ENCODE measurements around the gene KCNK2. TPM values are rescaled to one million over a fixed set of nuclear protein-coding genes. Genes with fewer than 3 reads are reported as not detected.
A peak's percentile ranks its signal among the peaks of the same experiment; 100 is the strongest.

Gene KCNK2
- total RNA-seq (2022) (0.47 and 1.1 TPM in 2 replicates), Bru-seq, nascent RNA (percentile 17 among the genes with signal in this experiment), BruChase-seq, experiment 1, labeled RNA remaining after a 6-hour chase (percentile 14 among the genes with signal in this experiment), BruChase-seq, experiment 2, labeled RNA remaining after a 2-hour chase (percentile 11 among the genes with signal in this experiment)
- long read RNA-seq, result 0 reads

DNA sequence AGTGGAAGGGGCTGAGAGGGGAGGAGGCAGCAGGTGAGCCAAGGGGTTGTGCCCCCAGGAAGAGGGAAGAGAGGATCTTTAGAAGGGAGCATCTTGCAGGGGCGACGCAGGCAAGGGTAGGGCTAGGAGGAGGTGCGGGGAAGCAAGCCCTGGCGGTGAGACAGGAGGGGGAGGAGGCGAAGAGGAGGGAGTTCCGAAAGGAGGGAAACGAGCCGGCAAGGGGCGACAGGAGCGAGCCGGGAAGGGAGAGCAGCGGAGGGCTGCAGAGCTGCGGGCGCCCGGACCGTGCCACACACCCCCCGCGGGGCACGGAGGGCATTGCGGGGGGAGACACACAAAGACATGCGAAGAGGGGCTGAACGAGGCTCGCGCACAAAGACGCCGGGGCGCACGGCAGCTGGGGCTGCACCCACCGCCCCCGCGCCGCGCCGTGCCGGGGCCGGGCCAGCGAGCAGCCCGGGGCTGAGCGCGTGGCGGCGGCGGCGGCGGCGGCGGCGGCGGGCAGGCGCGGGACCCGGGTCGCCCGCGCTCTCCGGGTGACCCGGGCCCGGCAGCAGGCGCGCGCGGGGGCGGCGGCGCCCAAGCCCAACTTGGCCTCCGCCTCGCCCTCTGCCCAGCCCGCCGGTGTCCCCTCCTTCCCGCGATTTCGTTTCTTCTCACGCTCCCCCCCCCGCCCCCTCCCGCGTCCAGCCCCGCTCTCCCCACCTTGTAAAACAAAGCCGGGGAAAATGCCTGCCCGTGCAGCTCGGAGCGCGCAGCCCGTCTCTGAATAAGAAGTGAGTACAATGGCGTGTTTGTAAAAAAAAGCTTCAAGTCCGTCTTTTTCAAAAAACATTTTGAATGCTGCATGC is at the start of gene KCNK2:
TSS of gene KCNK2 (plus strand) at position 206 of the 851 bp plus-strand sequence. CDS start 649 bp downstream, outside the sequence.
- H3K9me3 Mint-ChIP-seq (ENCODE audit: low read depth, unreplicated experiment), result peaks cover 3% of the 10 kb centered on the region
- DNase-seq, result peak; percentile 42
- CTCF ChIA-PET, result interaction anchor here (0.6 kb wide), 2 partner anchors 12 to 21 kb away, joined by 4 read pairs; no protein-coding TSS in a partner anchor
- H3K27ac Mint-ChIP-seq (ENCODE audit: unreplicated experiment), result peak within 1 kb of the TSS; percentile 70
- H3K27me3 Mint-ChIP-seq (ENCODE audit: unreplicated experiment), result peaks cover 37% of the 10 kb centered on the region
- BruUV-seq (replicated peaks), result no TSS peak
- H3K36me3 Mint-ChIP-seq (ENCODE audit: insufficient read depth, unreplicated experiment), result peaks cover 18% of the 10 kb centered on the region
- intact Hi-C loops (cut with micrococcal nuclease; ENCODE audit: unreplicated experiment), result no loop called here
- TF ChIP-seq, protein P1, sequence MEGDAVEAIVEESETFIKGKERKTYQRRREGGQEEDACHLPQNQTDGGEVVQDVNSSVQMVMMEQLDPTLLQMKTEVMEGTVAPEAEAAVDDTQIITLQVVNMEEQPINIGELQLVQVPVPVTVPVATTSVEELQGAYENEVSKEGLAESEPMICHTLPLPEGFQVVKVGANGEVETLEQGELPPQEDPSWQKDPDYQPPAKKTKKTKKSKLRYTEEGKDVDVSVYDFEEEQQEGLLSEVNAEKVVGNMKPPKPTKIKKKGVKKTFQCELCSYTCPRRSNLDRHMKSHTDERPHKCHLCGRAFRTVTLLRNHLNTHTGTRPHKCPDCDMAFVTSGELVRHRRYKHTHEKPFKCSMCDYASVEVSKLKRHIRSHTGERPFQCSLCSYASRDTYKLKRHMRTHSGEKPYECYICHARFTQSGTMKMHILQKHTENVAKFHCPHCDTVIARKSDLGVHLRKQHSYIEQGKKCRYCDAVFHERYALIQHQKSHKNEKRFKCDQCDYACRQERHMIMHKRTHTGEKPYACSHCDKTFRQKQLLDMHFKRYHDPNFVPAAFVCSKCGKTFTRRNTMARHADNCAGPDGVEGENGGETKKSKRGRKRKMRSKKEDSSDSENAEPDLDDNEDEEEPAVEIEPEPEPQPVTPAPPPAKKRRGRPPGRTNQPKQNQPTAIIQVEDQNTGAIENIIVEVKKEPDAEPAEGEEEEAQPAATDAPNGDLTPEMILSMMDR (IDR thresholded peaks at IDR 0.05; ENCODE audit: unreplicated experiment), result no peak
- H3K4me1 Mint-ChIP-seq (ENCODE audit: low read depth, unreplicated experiment), result peaks cover 8% of the 10 kb centered on the region
- H3K4me3 Mint-ChIP-seq (ENCODE audit: low read depth, unreplicated experiment), result peak within 1 kb of the TSS; percentile 82

DNA sequence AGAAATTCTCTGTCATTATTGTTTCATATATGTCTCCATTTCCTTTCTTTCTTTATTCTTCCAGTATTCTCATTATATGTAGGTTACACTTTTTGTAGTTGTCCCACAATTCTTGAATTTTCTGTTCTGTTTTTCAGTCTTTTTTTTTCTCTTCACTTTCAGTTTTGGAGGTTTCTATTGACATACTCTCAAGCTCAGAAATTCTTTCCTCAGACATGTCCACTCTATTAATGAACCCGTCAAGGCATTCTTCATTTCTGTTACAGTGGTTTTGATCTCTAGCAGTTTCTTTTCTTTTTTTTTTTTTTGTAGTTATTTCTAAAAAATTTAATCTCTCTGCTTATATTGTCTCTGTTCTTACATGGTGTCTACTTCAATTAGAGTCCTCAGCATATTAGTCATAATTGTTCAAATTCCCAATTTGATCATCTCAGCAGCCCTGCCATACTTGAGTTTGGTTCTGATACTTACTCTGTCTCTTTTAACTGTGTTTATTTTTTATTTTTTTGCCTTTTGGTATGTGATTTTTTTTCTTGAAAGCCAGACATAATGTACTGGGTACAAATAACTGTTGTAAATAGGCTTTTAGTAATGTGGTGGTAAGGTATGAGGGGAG is 49.5 kb upstream of the KCNK2 start:
- Mint-ChIP-seq H3K27me3 (ENCODE audit: unreplicated experiment) (no peaks in the 10 kb centered on the region), H3K4me3 (ENCODE audit: low read depth, unreplicated experiment) (no peak overlapping the region), H3K9me3 (ENCODE audit: low read depth, unreplicated experiment) (no peaks in the 10 kb centered on the region), H3K4me1 (ENCODE audit: low read depth, unreplicated experiment) (no peaks in the 10 kb centered on the region), H3K36me3 (ENCODE audit: insufficient read depth, unreplicated experiment) (no peaks in the 10 kb centered on the region), H3K27ac (ENCODE audit: unreplicated experiment) (no peak overlapping the region)
- CTCF ChIA-PET, result no interaction called here
- TF ChIP-seq, protein P1 (IDR thresholded peaks at IDR 0.05; ENCODE audit: unreplicated experiment), result no peak
- BruUV-seq (replicated peaks), result no TSS peak
- intact Hi-C loops (cut with micrococcal nuclease; ENCODE audit: unreplicated experiment), result no loop called here
- DNase-seq, result no peak

- TF ChIP-seq, protein P1 (IDR thresholded peaks at IDR 0.05; ENCODE audit: unreplicated experiment), result no peak
Measured at GRCh38 chr1:215040190-215040589, 42.3 kb upstream of the KCNK2 start.

DNA sequence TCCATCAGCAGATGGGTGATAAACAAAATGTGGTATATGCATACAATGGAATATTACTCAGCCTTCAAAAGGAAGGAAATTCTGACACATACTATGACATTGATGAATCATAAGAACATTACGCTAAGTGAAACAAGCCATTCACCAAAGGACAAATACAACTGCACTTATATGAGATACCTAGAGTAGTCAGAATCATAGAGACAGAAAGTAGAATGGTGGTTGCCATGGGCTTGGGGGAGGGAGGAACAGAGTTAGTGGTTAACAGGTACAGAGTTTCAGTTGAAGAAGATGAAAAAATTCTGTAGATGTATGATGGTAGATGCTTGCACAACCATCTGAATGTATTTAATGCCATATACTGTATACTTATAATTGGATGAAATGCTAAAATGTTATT is 39.1 kb upstream of the KCNK2 start:
- no peak for DNase-seq
- no peak overlapping the region for H3K4me3 Mint-ChIP-seq (ENCODE audit: low read depth, unreplicated experiment)
- H3K27me3 Mint-ChIP-seq (ENCODE audit: unreplicated experiment), result no peaks in the 10 kb centered on the region
- CTCF ChIA-PET, result no interaction called here
- H3K4me1 Mint-ChIP-seq (ENCODE audit: low read depth, unreplicated experiment), result peaks cover 19% of the 10 kb centered on the region
- H3K9me3 Mint-ChIP-seq (ENCODE audit: low read depth, unreplicated experiment), result peaks cover 4% of the 10 kb centered on the region
- TF ChIP-seq, protein P1 (IDR thresholded peaks at IDR 0.05; ENCODE audit: unreplicated experiment), result no peak
- no peak overlapping the region for H3K27ac Mint-ChIP-seq (ENCODE audit: unreplicated experiment)
- intact Hi-C loops (cut with micrococcal nuclease; ENCODE audit: unreplicated experiment), result no loop called here
- no TSS peak for BruUV-seq (replicated peaks)
- H3K36me3 Mint-ChIP-seq (ENCODE audit: insufficient read depth, unreplicated experiment), result no peaks in the 10 kb centered on the region

More at GRCh38 chr1:215040190-215040589, 42.3 kb upstream of the KCNK2 start:
- CTCF ChIA-PET, result no interaction called here
- peaks cover 4% of the 10 kb centered on the region for H3K9me3 Mint-ChIP-seq (ENCODE audit: low read depth, unreplicated experiment)
- no peak overlapping the region for H3K4me3 Mint-ChIP-seq (ENCODE audit: low read depth, unreplicated experiment)
- no peaks in the 10 kb centered on the region for H3K27me3 Mint-ChIP-seq (ENCODE audit: unreplicated experiment)
- intact Hi-C loops (cut with micrococcal nuclease; ENCODE audit: unreplicated experiment), result no loop called here
- H3K4me1 Mint-ChIP-seq (ENCODE audit: low read depth, unreplicated experiment), result peaks cover 19% of the 10 kb centered on the region
- H3K27ac Mint-ChIP-seq (ENCODE audit: unreplicated experiment), result no peak overlapping the region
- BruUV-seq (replicated peaks), result no TSS peak
- no peaks in the 10 kb centered on the region for H3K36me3 Mint-ChIP-seq (ENCODE audit: insufficient read depth, unreplicated experiment)
- DNase-seq, result no peak

Measured in Calu3 (cell line).